HCT116 (cell line): ENCODE measurements around the gene RAPGEFL1. TPM values are rescaled to one million over a fixed set of nuclear protein-coding genes. Genes with fewer than 3 reads are reported as not detected.

Experiments
- ATAC-seq: fragments of 200-7000 bp; cut with Tn5 transposase; 2 replicates; pipeline ENCODE4 v1.9.1; 2020; ENCODE audit warnings: mild to moderate bottlenecking, moderate library complexity
- BruUV-seq: library from RNA; stranded (reverse); fragments of 400-500 nt; replicated peaks from 2 replicates; lab custom pipeline; 2021; lab: Mats Ljungman, UMichigan
- CTCF ChIA-PET: fragments of 300-600 bp; sonication (Branson Sonifier 250); formaldehyde crosslinking; loops from one replicate; lab custom pipeline; 2021; ENCODE audit warnings: antibody characterized with exemption; lab: Charles Lee
- POLR2A ChIA-PET: fragments of 300-600, 350-600 bp; sonication (Branson Sonifier 250); formaldehyde crosslinking; loops from one replicate; lab custom pipeline; 2021; ENCODE audit warnings: antibody characterized with exemption; lab: Charles Lee
- RAD21 ChIA-PET, 2 experiments: fragments of 300-600 bp; sonication (Branson Sonifier 250); formaldehyde crosslinking; loops; one replicate each; lab custom pipeline; 2023; ENCODE audit warnings: low total read pairs in 2 of 2; ENCODE audit not compliant: uncharacterized antibody in 2 of 2, unreplicated experiment in 2 of 2, low non-redundant PET in 1 of 2; lab: Charles Lee
- DNase-seq: peaks from one replicate; pipeline ENCODE4 v3.0.0-alpha.2; 2010; ENCODE audit warnings: low read depth, low spot score
- H2AFZ ChIP-seq: fragments of 200-600 bp; shearing (Covaris generic), sonication (generic); 2 replicates; pipeline ENCODE4 v1.6.1; 2017; ENCODE audit warnings: low read depth, mixed run types, mixed read lengths, antibody characterized with exemption, low read length; ENCODE audit not compliant: poor library complexity, severe bottlenecking
- H3K27ac ChIP-seq: 2 replicates; pipeline ENCODE4 v1.5.1; 2012; ENCODE audit warnings: low read depth, low read length
- H3K27me3 ChIP-seq: fragments of 200-600 bp; sonication (generic); 2 replicates; pipeline ENCODE4 v1.6.1; 2016; ENCODE audit warnings: mixed run types, low read length, mixed read lengths; ENCODE audit not compliant: insufficient read depth
- H3K36me3 ChIP-seq, 2 experiments: fragments of 200-500 bp in 1 of 2; fragments of 200-600 bp in 1 of 2; sonication (Bioruptor generic) in 1 of 2; sonication (generic) in 1 of 2; 2 replicates each; pipeline versions ENCODE4 v1.5.1 to v1.6.1; 2014 to 2016; ENCODE audit warnings: low read length in 2 of 2, inconsistent platforms in 1 of 2, mixed read lengths in 1 of 2, mixed run types in 1 of 2; ENCODE audit not compliant: insufficient read depth in 2 of 2, control insufficient read depth in 1 of 2
- H3K4me1 ChIP-seq, 2 experiments: fragments of 200-600 bp in 1 of 2; sonication (generic) in 1 of 2; 2 replicates each; pipeline versions ENCODE4 v1.5.1 to v1.6.1; 2012 to 2017; ENCODE audit warnings: low read length in 2 of 2, inconsistent platforms in 1 of 2, mild to moderate bottlenecking in 1 of 2, mixed read lengths in 1 of 2, mixed run types in 1 of 2, moderate library complexity in 1 of 2; ENCODE audit not compliant: insufficient read depth in 2 of 2, control insufficient read depth in 1 of 2
- H3K4me2 ChIP-seq: fragments of 200-600 bp; sonication (generic); 2 replicates; pipeline ENCODE4 v1.6.1; 2017; ENCODE audit warnings: mixed run types, low read length, mixed read lengths
- H3K4me3 ChIP-seq, 2 experiments: fragments of 200-600 bp in 1 of 2; sonication (generic) in 1 of 2; replicated peaks in 1 of 2; 2 replicates each; pipeline ENCODE4 v1.5.1; 2011 to 2016; ENCODE audit warnings: low read length in 2 of 2, control low read depth in 1 of 2, low read depth in 1 of 2, mild to moderate bottlenecking in 1 of 2, mixed read lengths in 1 of 2, mixed run types in 1 of 2
- H3K79me2 ChIP-seq: fragments of 200-600 bp; sonication (generic); 2 replicates; pipeline ENCODE4 v1.6.1; 2017; ENCODE audit warnings: mild to moderate bottlenecking, mixed run types, low read length, moderate library complexity, mixed read lengths; ENCODE audit not compliant: insufficient read depth
- H3K9ac ChIP-seq: fragments of 200-600 bp; sonication (generic); 2 replicates; pipeline ENCODE4 v1.6.1; 2016; ENCODE audit warnings: low read length, mixed read lengths
- H3K9me2 ChIP-seq: fragments of 200-600 bp; sonication (generic), shearing (Covaris generic); 2 replicates; pipeline ENCODE4 v1.6.1; 2017; ENCODE audit warnings: mixed run types, mild to moderate bottlenecking, moderate library complexity; ENCODE audit not compliant: insufficient read depth
- H3K9me3 ChIP-seq, 2 experiments: fragments of 200-500 bp in 1 of 2; fragments of 200-600 bp in 1 of 2; sonication (Bioruptor generic) in 1 of 2; sonication (generic) in 1 of 2; 2 replicates each; pipeline ENCODE4 v1.6.1; 2014 to 2017; ENCODE audit warnings: low read length in 2 of 2, mixed read lengths in 2 of 2, inconsistent platforms in 1 of 2, low read depth in 1 of 2, mild to moderate bottlenecking in 1 of 2, mixed run types in 1 of 2, moderate library complexity in 1 of 2; ENCODE audit not compliant: control insufficient read depth in 1 of 2, insufficient read depth in 1 of 2
- H4K20me1 ChIP-seq: fragments of 200-600 bp; sonication (generic), shearing (Covaris generic); 2 replicates; pipeline ENCODE4 v1.6.1; 2017; ENCODE audit warnings: mixed run types, mild to moderate bottlenecking, moderate library complexity; ENCODE audit not compliant: insufficient read depth
- CBX3 ChIP-seq: IDR thresholded peaks from 2 replicates; pipeline ENCODE4 v1.6.1; 2012; ENCODE audit warnings: low read depth
- CEBPB ChIP-seq: IDR thresholded peaks from 2 replicates; pipeline ENCODE4 v1.6.1; 2012; ENCODE audit warnings: low read depth
- ELF1 ChIP-seq: IDR thresholded peaks from 2 replicates; pipeline ENCODE4 v1.6.1; 2012; ENCODE audit warnings: low read depth, borderline replicate concordance
- EZH2 ChIP-seq: fragments of 200-600 bp; sonication (generic); IDR thresholded peaks from 2 replicates; pipeline ENCODE4 v1.6.1; 2017; ENCODE audit warnings: antibody characterized with exemption, mixed run types
- EZH2phosphoT487 ChIP-seq: fragments of 200-600 bp; IDR thresholded peaks from 2 replicates; pipeline ENCODE4 v1.6.1; 2018; ENCODE audit warnings: antibody characterized with exemption, borderline replicate concordance
- FOSL1 ChIP-seq: IDR thresholded peaks from 2 replicates; pipeline ENCODE4 v1.6.1; 2012; ENCODE audit warnings: low read depth
- JUND ChIP-seq: IDR thresholded peaks from 2 replicates; pipeline ENCODE4 v1.6.1; 2012
- POLR2A ChIP-seq: IDR thresholded peaks from 2 replicates; pipeline ENCODE4 v1.7.0; 2011; ENCODE audit warnings: borderline replicate concordance; ENCODE audit not compliant: insufficient read depth, insufficient read length; ENCODE audit errors: extremely low read depth
- POLR2AphosphoS5 ChIP-seq: IDR thresholded peaks from 2 replicates; pipeline ENCODE4 v1.6.1; 2011; ENCODE audit warnings: mild to moderate bottlenecking, low read depth, low read length, moderate library complexity
- SIN3A ChIP-seq: IDR thresholded peaks from 2 replicates; pipeline ENCODE4 v1.6.1; 2012; ENCODE audit warnings: low read depth
- SP1 ChIP-seq: IDR thresholded peaks from 2 replicates; pipeline ENCODE4 v1.6.1; 2012; ENCODE audit warnings: low read depth
- SRF ChIP-seq: IDR thresholded peaks from 2 replicates; pipeline ENCODE4 v1.6.1; 2012; ENCODE audit warnings: low read depth
- TCF7L2 ChIP-seq: IDR thresholded peaks from 2 replicates; pipeline ENCODE4 v1.7.0; 2011; ENCODE audit warnings: borderline replicate concordance, inconsistent platforms; ENCODE audit not compliant: insufficient read depth, insufficient read length; ENCODE audit errors: extremely low read depth
- YY1 ChIP-seq: IDR thresholded peaks from 2 replicates; pipeline ENCODE4 v1.6.1; 2011; ENCODE audit warnings: low read length, low read depth, moderate library complexity, mild to moderate bottlenecking; ENCODE audit not compliant: insufficient replicate concordance; ENCODE audit errors: extremely low read depth
- ZFX ChIP-seq: fragments of 450-650 bp; IDR thresholded peaks from 2 replicates; pipeline ENCODE4 v1.6.1; 2017
- ZNF274 ChIP-seq: fragments of 200-500 bp; sonication (Bioruptor generic); IDR thresholded peaks from 2 replicates; pipeline ENCODE4 v1.6.1; 2014; ENCODE audit warnings: mild to moderate bottlenecking, low read depth, low read length, inconsistent platforms
- intact Hi-C: fragments of 100-400 bp; cut with micrococcal nuclease; formaldehyde crosslinking; loops from 2 replicates; pipeline ENCODE4 v1.10.0; 2022
- total RNA-seq: library from RNA; stranded (reverse); gene quantifications from one replicate; pipeline ENCODE4 v1.2.1, GENCODE V29; 2021; ENCODE audit not compliant: unreplicated experiment
- TF ChIP-seq, protein P1 (sequence below): IDR thresholded peaks from 2 replicates; pipeline ENCODE4 v1.6.1; 2011; ENCODE audit warnings: mild to moderate bottlenecking, low read length, moderate library complexity; ENCODE audit not compliant: insufficient replicate concordance; ENCODE audit errors: extremely low read depth
- TF ChIP-seq, protein P2 (sequence below): IDR thresholded peaks from 2 replicates; pipeline ENCODE4 v1.6.1; 2012; ENCODE audit warnings: low read depth
- TF ChIP-seq, protein P3 (sequence below): IDR thresholded peaks from 2 replicates; pipeline ENCODE4 v1.6.1; 2012

RAPGEFL1 gene
- total RNA-seq, 1 experiment from 2014 or later, result 9.7 TPM

DNA sequence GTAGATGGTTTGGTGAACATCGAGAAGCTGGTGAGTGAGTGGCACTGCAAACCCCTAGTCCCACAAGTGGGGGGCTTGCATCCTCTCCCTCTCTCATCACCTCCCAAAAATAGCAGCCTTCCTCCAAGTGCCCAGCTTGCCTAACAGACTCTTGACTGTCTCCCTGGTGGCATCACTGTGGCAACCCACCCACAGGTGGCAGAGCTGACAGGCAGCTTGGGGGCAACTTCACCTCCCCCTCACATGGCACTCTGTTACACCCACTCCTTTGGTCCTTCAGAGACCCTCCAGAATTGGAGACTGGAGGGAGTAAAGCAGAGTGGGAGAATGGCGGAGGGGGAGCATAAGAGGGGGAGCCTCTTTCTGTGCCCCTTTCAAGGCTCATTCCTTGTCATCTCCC lies 15.7 kb downstream of the RAPGEFL1 start:
- DNase-seq, result no peak
- no peak for ATAC-seq
- POLR2A ChIA-PET, result no interaction called here

More for the DNA sequence above, 15.7 kb downstream of the RAPGEFL1 start:
- intact Hi-C loops, result no loop called here
- Histone ChIP-seq H3K9me2 (no peaks in the 10 kb centered on the region), H3K9ac (no peak overlapping the region), H3K4me2 (no peak overlapping the region), H2AFZ (no peak overlapping the region), H3K4me1 (peaks cover 13 to 28% of the 10 kb centered on the region in 2 experiments), H3K36me3 (no peaks in the 10 kb centered on the region), H3K4me3 (no peak overlapping the region), H3K79me2 (no peaks in the 10 kb centered on the region), H3K9me3 (no peaks in the 10 kb centered on the region), H4K20me1 (no peaks in the 10 kb centered on the region), H3K27me3 (no peaks in the 10 kb centered on the region), H3K27ac (no peak overlapping the region)
- ChIA-PET RAD21 (interaction anchor here in 1 of 2 experiments (1.1 kb wide), 1 partner anchor 80 kb away, joined by 4 read pairs; no protein-coding TSS in a partner anchor), CTCF (interaction anchor here (2.2 kb wide), 1 partner anchor 80 kb away, joined by 13 read pairs; no protein-coding TSS in a partner anchor)
- TF ChIP-seq POLR2AphosphoS5 (no peak), POLR2A (no peak), SIN3A (no peak), CBX3 (no peak), FOSL1 (no peak), YY1 (no peak), ZNF274 (no peak), ZFX (no peak), ELF1 (no peak), EZH2 (no peak), JUND (no peak), CEBPB (no peak), EZH2phosphoT487 (no peak), SRF (no peak), TCF7L2 (no peak), SP1 (no peak)
- TF ChIP-seq, protein P1, sequence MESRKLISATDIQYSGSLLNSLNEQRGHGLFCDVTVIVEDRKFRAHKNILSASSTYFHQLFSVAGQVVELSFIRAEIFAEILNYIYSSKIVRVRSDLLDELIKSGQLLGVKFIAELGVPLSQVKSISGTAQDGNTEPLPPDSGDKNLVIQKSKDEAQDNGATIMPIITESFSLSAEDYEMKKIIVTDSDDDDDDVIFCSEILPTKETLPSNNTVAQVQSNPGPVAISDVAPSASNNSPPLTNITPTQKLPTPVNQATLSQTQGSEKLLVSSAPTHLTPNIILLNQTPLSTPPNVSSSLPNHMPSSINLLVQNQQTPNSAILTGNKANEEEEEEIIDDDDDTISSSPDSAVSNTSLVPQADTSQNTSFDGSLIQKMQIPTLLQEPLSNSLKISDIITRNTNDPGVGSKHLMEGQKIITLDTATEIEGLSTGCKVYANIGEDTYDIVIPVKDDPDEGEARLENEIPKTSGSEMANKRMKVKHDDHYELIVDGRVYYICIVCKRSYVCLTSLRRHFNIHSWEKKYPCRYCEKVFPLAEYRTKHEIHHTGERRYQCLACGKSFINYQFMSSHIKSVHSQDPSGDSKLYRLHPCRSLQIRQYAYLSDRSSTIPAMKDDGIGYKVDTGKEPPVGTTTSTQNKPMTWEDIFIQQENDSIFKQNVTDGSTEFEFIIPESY, result no peak
- TF ChIP-seq, protein P2, sequence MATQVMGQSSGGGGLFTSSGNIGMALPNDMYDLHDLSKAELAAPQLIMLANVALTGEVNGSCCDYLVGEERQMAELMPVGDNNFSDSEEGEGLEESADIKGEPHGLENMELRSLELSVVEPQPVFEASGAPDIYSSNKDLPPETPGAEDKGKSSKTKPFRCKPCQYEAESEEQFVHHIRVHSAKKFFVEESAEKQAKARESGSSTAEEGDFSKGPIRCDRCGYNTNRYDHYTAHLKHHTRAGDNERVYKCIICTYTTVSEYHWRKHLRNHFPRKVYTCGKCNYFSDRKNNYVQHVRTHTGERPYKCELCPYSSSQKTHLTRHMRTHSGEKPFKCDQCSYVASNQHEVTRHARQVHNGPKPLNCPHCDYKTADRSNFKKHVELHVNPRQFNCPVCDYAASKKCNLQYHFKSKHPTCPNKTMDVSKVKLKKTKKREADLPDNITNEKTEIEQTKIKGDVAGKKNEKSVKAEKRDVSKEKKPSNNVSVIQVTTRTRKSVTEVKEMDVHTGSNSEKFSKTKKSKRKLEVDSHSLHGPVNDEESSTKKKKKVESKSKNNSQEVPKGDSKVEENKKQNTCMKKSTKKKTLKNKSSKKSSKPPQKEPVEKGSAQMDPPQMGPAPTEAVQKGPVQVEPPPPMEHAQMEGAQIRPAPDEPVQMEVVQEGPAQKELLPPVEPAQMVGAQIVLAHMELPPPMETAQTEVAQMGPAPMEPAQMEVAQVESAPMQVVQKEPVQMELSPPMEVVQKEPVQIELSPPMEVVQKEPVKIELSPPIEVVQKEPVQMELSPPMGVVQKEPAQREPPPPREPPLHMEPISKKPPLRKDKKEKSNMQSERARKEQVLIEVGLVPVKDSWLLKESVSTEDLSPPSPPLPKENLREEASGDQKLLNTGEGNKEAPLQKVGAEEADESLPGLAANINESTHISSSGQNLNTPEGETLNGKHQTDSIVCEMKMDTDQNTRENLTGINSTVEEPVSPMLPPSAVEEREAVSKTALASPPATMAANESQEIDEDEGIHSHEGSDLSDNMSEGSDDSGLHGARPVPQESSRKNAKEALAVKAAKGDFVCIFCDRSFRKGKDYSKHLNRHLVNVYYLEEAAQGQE, result no peak
- TF ChIP-seq, protein P3, sequence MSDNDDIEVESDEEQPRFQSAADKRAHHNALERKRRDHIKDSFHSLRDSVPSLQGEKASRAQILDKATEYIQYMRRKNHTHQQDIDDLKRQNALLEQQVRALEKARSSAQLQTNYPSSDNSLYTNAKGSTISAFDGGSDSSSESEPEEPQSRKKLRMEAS, result no peak
- BruUV-seq, result no TSS peak
